A549 (cell line): ENCODE measurements around the gene NLGN2. TPM values are rescaled to one million over a fixed set of nuclear protein-coding genes. Genes with fewer than 3 reads are reported as not detected.

ENCODE experiments used
- ATAC-seq, 2 experiments: fragments of 200-7000 bp in 1 of 2; fragments of >200 bp in 1 of 2; cut with Nextera tagmentation in 1 of 2; cut with Tn5 transposase in 1 of 2; 3 replicates each; pipeline versions ENCODE4 v1.8.0 to v1.9.1; 2018 to 2020; ENCODE audit warnings: mild to moderate bottlenecking in 1 of 2, moderate library complexity in 1 of 2
- CTCF ChIA-PET: fragments of 300-600 bp; sonication (Branson Sonifier 250); formaldehyde crosslinking; extraction: SDS; loops from one replicate; lab custom pipeline; 2021; ENCODE audit warnings: antibody characterized with exemption, inconsistent platforms; lab: Yijun Ruan, JAX
- POLR2A ChIA-PET: fragments of 350-600 bp; formaldehyde crosslinking; extraction: SDS; loops from one replicate; lab custom pipeline; 2021; ENCODE audit warnings: antibody characterized with exemption, inconsistent platforms; lab: Yijun Ruan, JAX
- DNase-seq, 2 experiments: peaks; one replicate each; pipeline versions ENCODE4 v3.0.0 to v3.0.0-alpha.2; 2011 to 2016; ENCODE audit warnings: low read depth in 1 of 2, low spot score in 1 of 2
- FAIRE-seq: peaks from 2 replicates; lab custom pipeline; 2011; peaks lifted over from hg19 to GRCh38; lab: Jason Lieb, UNC
- H3K27ac ChIP-seq, 2 experiments: fragments of >200 bp; sonication (Bioruptor Twin); formaldehyde crosslinking; 3 replicates each; pipeline ENCODE4 v1.5.1; 2016 to 2017
- H3K4me1 ChIP-seq: fragments of >200 bp; sonication (Bioruptor Twin); formaldehyde crosslinking; 3 replicates; pipeline ENCODE4 v1.6.1; 2016
- H3K4me2 ChIP-seq: fragments of >200 bp; sonication (Bioruptor Twin); formaldehyde crosslinking; 3 replicates; pipeline ENCODE4 v1.6.1; 2016
- H3K4me3 ChIP-seq: fragments of >200 bp; sonication (Bioruptor Twin); formaldehyde crosslinking; 3 replicates; pipeline ENCODE4 v1.5.1; 2016
- H3K9me3 ChIP-seq: fragments of >200 bp; sonication (Bioruptor Twin); formaldehyde crosslinking; 3 replicates; pipeline ENCODE4 v1.6.1; 2016
- BHLHE40 ChIP-seq: IDR thresholded peaks from 2 replicates; pipeline ENCODE4 v1.6.1; 2012; ENCODE audit warnings: low read depth, low read length, inconsistent platforms
- CHD2 ChIP-seq: fragments of 150-350 bp; IDR thresholded peaks from 2 replicates; pipeline ENCODE4 v1.6.1; 2014; ENCODE audit warnings: low read length; ENCODE audit not compliant: partially characterized antibody
- EHMT2 ChIP-seq: fragments of 200-600 bp; sonication (generic); IDR thresholded peaks from 2 replicates; pipeline ENCODE4 v1.6.1; 2016; ENCODE audit warnings: antibody characterized with exemption, low read depth, mild to moderate bottlenecking, moderate library complexity
- FOSB ChIP-seq: fragments of 250-450 bp; sonication (Bioruptor Pico); IDR thresholded peaks from 2 replicates; pipeline ENCODE4 v1.5.0; 2020; ENCODE audit warnings: mild to moderate bottlenecking, moderate library complexity
- GATA3 ChIP-seq: IDR thresholded peaks from 2 replicates; pipeline ENCODE4 v1.6.1; 2012; ENCODE audit warnings: borderline replicate concordance
- HEYL ChIP-seq: fragments of 250-450 bp; sonication (Bioruptor Pico); IDR thresholded peaks from 2 replicates; pipeline ENCODE4 v1.8.0; 2021; ENCODE audit warnings: mild to moderate bottlenecking, moderate library complexity
- HOXB13 ChIP-seq: fragments of 250-450 bp; sonication (Bioruptor Pico); IDR thresholded peaks from 2 replicates; pipeline ENCODE4 v1.5.0; 2020; ENCODE audit warnings: low read depth, mild to moderate bottlenecking, moderate library complexity
- HOXB5 ChIP-seq: fragments of 250-450 bp; sonication (Bioruptor Pico); IDR thresholded peaks from 2 replicates; pipeline ENCODE4 v1.5.0; 2020; ENCODE audit warnings: mild to moderate bottlenecking, moderate library complexity
- JUN ChIP-seq, 2 experiments: fragments of >200 bp; sonication (Bioruptor Twin); formaldehyde crosslinking; IDR thresholded peaks; 2 replicates in 1 of 2; 3 replicates in 1 of 2; pipeline ENCODE4 v1.6.1; 2016 to 2017
- MAFK ChIP-seq: fragments of 450-650 bp; IDR thresholded peaks from 2 replicates; pipeline ENCODE4 v1.6.1; 2014; ENCODE audit not compliant: partially characterized antibody
- MAZ ChIP-seq: fragments of 150-350 bp; IDR thresholded peaks from 2 replicates; pipeline ENCODE4 v1.6.1; 2014; ENCODE audit warnings: antibody characterized with exemption, low read depth, low read length, borderline replicate concordance
- NR3C1 ChIP-seq: fragments of >200 bp; sonication (Bioruptor Twin); formaldehyde crosslinking; IDR thresholded peaks from 3 replicates; pipeline ENCODE4 v1.6.1; 2017
- PHF8 ChIP-seq: fragments of 200-600 bp; sonication (generic); IDR thresholded peaks from 2 replicates; pipeline ENCODE4 v1.6.1; 2016; ENCODE audit warnings: low read depth, mild to moderate bottlenecking, antibody characterized with exemption, moderate library complexity, borderline replicate concordance
- WGBS: methylation state at CpG from one replicate; pipeline ENCODE4 v1.1.6; 2017; ENCODE audit errors: missing lambda C conversion rate; 5-methylcytosine and 5-hydroxymethylcytosine counted together
- polyA plus RNA-seq, 4 experiments: library from polyadenylated mRNA; depleted of rRNA in 3 of 4; stranded (reverse); fragments of >200 nt; fragmentation: RNase III in 1 of 4; extraction: RNeasy Plus Mini Kit Qiagen cat#74134 plus additional on column Dnase treatment in 1 of 4; gene quantifications; 2 replicates in 3 of 4; 3 replicates in 1 of 4; pipeline ENCODE4 v1.2.3, GENCODE V29; 2011 to 2017
- TF ChIP-seq, protein P1 (sequence below): fragments of >200 bp; sonication (Bioruptor Twin); formaldehyde crosslinking; IDR thresholded peaks from 2 replicates; pipeline ENCODE4 v1.6.1; 2016
- TF ChIP-seq, protein P2 (sequence below): fragments of >200 bp; sonication (Bioruptor Twin); formaldehyde crosslinking; IDR thresholded peaks from 3 replicates; pipeline ENCODE4 v1.5.1; 2016
- TF ChIP-seq, protein P3 (sequence below): fragments of 150-350 bp; IDR thresholded peaks from 2 replicates; pipeline ENCODE4 v1.6.1; 2014; ENCODE audit warnings: low read depth, mild to moderate bottlenecking, low read length

NLGN2 gene
- polyA plus RNA-seq, 2 of the 4 experiments (the other 2 are of a cell fraction): 4.1 to 27.5 TPM

DNA sequence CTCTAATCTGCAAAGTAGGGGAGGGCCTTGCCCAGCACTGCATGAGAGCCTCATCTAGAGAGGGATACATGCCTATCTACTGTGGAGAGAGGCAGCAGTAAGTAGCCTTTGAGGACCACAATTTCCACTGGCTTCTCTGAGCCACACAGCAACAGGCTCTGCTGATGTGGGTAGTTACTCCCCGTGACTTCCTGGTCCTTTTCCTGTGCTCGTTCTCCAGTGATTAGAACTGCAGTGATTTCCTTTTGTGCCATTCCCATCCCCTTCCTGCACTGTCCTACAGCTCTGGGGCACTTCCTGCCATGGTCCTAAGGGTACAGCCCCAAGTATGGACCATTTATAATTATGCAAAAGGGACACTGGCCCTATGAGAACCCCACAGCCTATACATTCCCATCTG, 16.3 kb upstream of the NLGN2 start:
- 81% methylated on average over 2 of the region's 2 CpGs for WGBS
- Histone ChIP-seq H3K9me3 (no peaks in the 10 kb centered on the region), H3K4me3 (no peak overlapping the region)
- CTCF ChIA-PET: interaction anchor here (0.8 to 17.1 kb wide), 5 partner anchors 23 to 67 kb away, joined by 3 to 139 read pairs (median 3); partner anchors contain the start of genes KCTD11, TMEM102 and TMEM95
- no peak for FAIRE-seq
- TF ChIP-seq HEYL (CRISPR knock-in tag) (no peak), PHF8 (no peak), HOXB13 (no peak), MAZ (no peak)
- TF ChIP-seq, protein P1, sequence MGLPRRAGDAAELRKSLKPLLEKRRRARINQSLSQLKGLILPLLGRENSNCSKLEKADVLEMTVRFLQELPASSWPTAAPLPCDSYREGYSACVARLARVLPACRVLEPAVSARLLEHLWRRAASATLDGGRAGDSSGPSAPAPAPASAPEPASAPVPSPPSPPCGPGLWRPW: no peak
- TF ChIP-seq, all 56 proteins: peak for 0
- H3K4me2 ChIP-seq: no peak overlapping the region
- H3K27ac ChIP-seq: no peak overlapping the region
- ATAC-seq (no peak), DNase-seq (no peak)
- POLR2A ChIA-PET: no interaction called here
- peaks cover 10% of the 10 kb centered on the region; the same call in 1 of the 3 replicates for H3K4me1 ChIP-seq

DNA sequence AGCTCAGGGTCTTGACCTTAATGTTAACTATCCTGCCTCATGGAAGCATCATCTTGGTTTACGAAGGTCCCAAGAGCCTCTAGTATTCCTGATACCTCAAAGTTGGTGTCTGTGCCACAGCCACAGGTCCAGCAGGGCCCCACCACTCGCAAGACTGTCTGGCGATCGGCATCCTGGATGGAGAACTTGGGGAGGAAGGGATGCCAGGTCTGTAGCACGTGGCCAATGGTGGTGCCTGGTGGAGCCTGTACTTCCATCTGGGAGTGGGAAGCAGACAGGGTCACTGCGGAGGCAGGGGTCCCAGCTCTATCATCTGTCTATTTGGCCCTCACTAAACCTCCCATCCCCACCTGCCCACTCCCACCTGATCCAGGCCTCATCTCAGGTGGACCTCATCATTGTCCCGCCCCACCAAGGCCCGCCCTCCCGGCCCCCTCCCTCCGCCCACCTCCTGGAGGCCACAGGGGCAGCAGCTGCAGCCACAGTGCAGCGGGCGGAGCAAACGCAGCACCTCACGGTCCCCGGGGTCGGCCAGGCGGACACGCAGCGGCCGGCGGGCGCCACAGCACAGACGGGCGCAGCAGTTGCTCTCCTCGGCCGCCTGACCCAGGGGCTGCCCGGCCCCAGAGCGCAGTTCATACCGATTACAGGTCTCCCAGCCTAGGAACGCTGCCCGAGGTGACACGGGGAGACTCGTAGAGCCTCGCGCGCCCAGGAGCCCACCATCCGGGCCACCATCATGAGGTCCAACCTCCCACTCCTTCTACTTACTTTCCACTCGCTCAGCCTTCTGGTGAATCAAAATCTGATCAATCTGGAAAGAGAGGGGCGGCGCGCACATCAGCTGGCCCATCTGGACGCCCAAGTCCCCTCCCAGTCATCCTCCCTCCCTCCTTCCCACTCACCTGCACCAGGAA, 14.7 kb upstream of the NLGN2 start:
- POLR2A ChIA-PET: interaction anchor here (1.0 to 1.1 kb wide), 2 partner anchors 22 to 91 kb away, joined by 3 to 5 read pairs; partner anchors contain the start of gene POLR2A
- TF ChIP-seq NR3C1 (no peak), JUN (IDR thresholded peaks at IDR 0.05) (no peak), MAFK (no peak), MAZ (no peak), FOSB (CRISPR knock-in tag) (no peak), EHMT2 (no peak), CHD2 (no peak), BHLHE40 (no peak), GATA3 (no peak), HOXB5 (no peak)
- TF ChIP-seq, protein P2, sequence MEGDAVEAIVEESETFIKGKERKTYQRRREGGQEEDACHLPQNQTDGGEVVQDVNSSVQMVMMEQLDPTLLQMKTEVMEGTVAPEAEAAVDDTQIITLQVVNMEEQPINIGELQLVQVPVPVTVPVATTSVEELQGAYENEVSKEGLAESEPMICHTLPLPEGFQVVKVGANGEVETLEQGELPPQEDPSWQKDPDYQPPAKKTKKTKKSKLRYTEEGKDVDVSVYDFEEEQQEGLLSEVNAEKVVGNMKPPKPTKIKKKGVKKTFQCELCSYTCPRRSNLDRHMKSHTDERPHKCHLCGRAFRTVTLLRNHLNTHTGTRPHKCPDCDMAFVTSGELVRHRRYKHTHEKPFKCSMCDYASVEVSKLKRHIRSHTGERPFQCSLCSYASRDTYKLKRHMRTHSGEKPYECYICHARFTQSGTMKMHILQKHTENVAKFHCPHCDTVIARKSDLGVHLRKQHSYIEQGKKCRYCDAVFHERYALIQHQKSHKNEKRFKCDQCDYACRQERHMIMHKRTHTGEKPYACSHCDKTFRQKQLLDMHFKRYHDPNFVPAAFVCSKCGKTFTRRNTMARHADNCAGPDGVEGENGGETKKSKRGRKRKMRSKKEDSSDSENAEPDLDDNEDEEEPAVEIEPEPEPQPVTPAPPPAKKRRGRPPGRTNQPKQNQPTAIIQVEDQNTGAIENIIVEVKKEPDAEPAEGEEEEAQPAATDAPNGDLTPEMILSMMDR: no peak
- TF ChIP-seq, protein P3, sequence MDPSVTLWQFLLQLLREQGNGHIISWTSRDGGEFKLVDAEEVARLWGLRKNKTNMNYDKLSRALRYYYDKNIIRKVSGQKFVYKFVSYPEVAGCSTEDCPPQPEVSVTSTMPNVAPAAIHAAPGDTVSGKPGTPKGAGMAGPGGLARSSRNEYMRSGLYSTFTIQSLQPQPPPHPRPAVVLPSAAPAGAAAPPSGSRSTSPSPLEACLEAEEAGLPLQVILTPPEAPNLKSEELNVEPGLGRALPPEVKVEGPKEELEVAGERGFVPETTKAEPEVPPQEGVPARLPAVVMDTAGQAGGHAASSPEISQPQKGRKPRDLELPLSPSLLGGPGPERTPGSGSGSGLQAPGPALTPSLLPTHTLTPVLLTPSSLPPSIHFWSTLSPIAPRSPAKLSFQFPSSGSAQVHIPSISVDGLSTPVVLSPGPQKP: no peak
- TF ChIP-seq, all 56 proteins: peak for 0
- H3K27ac ChIP-seq: peak overlapping the region; percentile 83 to 92; a peak in 4 of 6 replicates
- DNase-seq (no peak), FAIRE-seq (no peak), ATAC-seq (no peak)
- CTCF ChIA-PET: interaction anchor here (1.3 to 17.1 kb wide), 5 partner anchors 10 to 44 kb away, joined by 3 to 139 read pairs (median 12); partner anchors contain the start of genes KCTD11, TMEM102, TMEM256 and TMEM95
- H3K4me3 ChIP-seq: peak overlapping the region; percentile 71
- whole genome bisulfite sequencing: 95% methylated on average over 31 of the region's 42 CpGs
- H3K4me2 ChIP-seq: peak overlapping the region; percentile 88
- H3K4me1 ChIP-seq: peaks cover 10% of the 10 kb centered on the region; the same call in 1 of the 3 replicates
- no peaks in the 10 kb centered on the region for H3K9me3 ChIP-seq
